HG03196 (cell line): ENCODE data around the gene HSPG2.

Experiments
- ATAC-seq: cut with Tn5 transposase; IDR thresholded peaks from one replicate; pipeline ENCODE4 v1.9.1; 2021; ENCODE audit not compliant: unreplicated experiment

Gene HSPG2

GRCh38 chr1:21867451-21867996 is 69.6 kb downstream of the HSPG2 start:
- no peak for ATAC-seq

DNA sequence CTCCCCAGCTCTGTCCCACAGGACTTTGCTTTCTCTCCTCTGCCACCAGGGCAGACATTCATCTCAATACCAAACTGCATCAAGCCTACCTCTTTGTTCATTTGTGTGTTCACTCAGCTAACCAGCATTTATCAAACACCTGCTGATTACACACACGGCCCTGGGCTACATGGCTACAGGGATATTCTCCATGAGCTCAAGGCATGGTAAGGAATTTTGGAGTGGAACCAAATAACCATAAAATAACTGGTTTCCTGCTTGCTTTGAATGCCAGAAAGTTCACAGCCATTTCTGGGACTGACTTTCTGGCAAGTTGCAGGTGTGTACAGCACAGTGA is 70.4 kb downstream of the HSPG2 start:
- no peak for ATAC-seq

- peak; percentile 52 for ATAC-seq
Measured at GRCh38 chr1:21865943-21866706, 71.0 kb downstream of the HSPG2 start.

DNA sequence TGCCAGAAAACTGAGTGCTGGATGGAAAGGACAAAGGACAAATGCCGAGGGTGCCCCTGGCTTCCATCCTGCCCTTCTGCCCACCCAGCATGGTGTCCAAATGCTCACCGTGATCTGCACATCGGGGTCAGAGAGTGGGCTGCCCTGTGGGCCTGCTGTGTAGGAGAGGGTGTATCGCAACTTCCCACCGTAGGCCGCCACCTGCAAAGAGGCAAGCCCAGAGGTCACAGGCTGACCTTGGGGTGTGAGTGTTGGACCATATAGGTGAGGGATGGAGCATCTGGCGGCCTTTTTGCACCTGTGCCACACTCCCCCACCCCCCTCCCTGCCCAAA is 71.5 kb downstream of the HSPG2 start:
- ATAC-seq, result no peak

DNA sequence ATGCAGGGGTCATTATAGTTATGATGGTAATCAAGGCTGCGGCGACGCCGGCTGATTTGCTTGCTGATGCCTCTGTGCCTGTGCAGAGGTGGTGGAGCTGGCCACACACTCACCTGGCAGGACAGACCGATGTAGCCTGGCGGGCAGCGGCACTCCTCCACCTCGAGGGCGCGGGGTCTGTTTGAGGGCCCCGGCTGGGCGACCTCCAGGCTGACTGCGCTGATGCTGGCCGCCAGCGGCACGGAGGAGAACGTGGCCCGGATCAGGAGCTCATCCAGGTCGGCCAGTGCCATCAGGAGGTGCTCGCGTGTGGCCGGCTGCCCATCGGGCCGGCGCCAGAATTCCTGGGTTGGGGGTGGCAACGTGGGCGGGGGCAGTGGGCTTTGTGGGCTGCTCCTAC is 72.4 kb downstream of the HSPG2 start:
- ATAC-seq, result no peak

- no peak for ATAC-seq
Measured at GRCh38 chr1:21863981-21864380, 73.1 kb downstream of the HSPG2 start.

GRCh38 chr1:21861602-21862429 is 75.3 kb downstream of the HSPG2 start:
- no peak for ATAC-seq

DNA sequence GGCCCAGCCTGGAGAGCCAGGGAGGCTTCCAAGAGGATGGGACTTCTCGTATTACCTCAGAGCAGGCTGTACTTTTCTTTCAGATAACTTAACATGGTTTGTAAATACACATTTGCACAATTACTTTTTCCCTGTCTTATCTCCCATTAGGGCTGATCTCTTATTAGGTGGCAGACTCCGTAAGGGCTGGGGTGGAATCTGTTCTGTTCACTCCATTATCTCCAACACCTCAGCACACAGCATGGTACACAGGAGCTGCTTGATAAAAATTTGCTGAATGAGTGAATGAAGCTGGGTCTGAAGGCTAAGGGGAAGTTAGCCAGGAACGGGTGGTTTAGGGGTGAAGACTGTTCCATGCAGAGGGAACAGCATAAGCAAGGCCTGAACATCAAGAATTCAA is 76.1 kb downstream of the HSPG2 start:
- ATAC-seq, result no peak

- ATAC-seq, result no peak
Measured at GRCh38 chr1:21859669-21860179, 77.4 kb downstream of the HSPG2 start.

DNA sequence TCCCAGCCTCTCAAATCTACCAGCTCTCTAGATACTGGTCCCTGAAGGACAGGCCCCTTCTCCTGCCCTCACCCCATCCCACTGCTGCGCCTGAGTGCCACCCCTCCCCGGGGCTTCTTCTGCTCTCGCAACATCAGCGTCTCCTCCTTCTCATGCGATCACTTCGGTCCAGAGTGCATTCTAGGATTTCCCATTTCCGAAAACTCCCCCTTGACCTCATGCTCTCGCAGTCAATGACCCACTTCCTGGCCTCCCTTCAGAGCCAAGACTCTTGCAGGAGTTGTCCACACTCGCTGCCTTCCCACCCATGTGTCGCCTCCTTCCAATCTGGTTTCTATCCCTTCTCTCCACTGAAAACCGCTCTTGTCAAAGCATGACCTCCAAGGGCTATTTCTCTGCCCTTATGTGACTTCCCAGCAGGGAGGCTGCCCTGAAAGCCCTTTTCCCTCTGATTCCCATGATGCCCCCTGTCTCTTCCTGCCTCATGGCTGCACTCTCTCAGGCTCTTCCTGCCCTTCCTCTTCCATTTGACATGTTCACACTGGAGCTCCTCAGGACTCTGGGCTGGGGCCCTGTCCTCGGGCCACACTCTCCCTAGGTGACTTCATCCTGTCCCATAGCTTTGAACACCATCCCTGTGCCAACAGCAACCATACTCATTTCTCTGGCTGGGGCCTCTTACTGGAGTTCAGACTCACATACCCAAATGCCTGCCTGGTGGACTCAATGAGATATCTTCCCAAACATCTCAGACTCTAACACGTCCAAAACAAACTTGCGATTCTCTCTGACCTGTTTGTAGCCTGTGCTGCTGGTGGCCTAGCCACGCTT is 79.1 kb downstream of the HSPG2 start:
- ATAC-seq, result no peak

DNA sequence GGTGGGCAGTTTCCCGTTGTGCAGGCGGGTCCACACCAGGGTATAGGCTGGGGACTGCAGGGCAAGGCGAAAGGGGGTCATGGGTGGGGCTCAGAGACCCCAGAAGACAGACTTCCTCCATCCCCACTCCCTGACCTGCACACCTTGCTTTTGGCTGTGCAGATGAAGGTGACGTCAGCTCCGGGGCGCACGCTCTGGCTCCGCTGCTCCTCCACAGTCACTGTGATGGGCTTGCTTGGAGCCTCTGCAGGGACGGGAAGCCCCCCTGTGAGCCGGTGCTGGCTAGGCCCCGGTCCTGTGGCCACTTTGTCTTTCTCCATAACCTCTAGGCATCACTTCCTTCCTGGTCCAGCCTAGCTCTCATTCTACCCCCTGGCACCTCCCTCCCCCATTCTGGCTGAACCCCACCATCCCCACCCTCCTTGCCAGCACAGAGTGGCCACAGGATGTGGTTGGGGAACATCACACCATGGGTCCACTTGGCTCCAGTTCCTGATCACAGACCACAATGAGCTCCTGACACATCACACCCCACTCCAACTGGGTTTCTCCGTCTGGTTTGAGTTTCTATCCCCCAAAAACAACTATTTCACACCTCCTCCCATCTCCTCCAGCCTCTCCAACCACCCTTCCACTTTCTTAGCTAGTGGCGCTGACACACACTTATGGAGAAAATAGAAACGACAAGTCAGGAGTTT is 79.8 kb downstream of the HSPG2 start:
- ATAC-seq, result no peak

GRCh38 chr1:21855257-21856096 is 81.6 kb downstream of the HSPG2 start:
- ATAC-seq, result no peak

DNA sequence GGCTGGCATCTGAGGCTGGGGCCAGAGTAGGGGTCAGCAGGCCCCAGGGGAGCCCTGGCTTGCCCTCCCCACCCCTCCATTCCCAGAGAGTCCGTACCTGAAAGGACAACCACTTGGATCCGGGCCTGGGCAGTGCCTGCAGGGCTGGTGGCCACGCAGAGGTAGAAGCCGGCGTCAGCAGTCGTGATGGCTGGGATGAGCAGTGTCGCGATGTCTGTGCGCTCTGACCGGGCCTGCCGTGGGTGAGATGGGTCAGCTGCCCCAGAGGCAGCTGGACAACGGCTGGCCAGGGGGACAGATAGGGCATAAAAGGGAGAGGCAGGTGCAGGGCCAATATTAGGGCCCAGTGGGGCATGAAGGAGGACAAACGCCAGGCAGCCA is 82.4 kb downstream of the HSPG2 start:
- ATAC-seq, result no peak

DNA sequence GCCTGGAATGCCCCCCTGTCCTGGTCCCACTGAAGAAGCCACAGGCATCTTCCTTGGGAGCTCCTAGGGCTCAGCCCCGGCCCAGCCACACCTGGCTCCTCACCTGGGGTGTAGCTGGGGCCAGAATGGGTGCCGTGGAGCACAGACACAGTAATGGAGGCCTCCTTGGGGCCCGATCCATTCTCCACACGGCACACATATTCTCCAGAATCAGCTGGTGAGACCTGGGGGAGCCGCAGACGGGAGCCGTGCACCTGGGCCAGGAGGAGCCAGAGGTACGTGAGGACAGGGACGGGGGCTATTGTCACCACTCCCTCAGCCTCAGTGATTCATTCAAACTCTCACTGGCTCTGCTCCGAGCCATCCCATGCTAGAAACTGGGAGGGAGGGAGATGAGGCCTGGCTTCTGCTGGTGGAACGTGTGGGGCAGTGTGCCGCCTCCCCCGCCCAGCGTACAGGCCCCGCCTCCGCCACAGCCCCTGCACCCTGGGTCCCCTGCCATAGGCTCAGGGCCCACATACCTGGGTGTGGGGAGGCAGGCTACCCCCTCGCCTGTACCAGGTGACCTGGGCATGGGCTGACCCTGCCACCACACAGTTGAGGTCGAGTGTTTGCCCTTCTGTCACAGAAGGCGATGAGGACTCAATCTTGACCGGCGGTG is 82.9 kb downstream of the HSPG2 start:
- ATAC-seq, result no peak

DNA sequence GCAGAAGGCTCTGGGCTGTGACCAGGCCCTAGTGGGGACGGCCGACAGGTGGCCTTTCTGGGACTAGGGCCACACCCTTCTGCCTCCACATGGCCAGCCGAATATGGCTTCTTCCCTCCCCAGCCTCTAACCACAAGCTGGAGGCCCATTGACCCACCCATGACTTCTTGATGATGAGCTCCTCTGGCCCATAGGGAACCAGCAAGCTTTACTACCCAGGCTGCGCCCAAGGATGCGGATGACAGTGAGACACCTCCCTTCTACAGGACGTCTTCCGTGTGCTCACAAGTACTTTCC is 84.0 kb downstream of the HSPG2 start:
- ATAC-seq, result no peak

GRCh38 chr1:21852282-21853130 is 84.6 kb downstream of the HSPG2 start:
- ATAC-seq, result no peak

DNA sequence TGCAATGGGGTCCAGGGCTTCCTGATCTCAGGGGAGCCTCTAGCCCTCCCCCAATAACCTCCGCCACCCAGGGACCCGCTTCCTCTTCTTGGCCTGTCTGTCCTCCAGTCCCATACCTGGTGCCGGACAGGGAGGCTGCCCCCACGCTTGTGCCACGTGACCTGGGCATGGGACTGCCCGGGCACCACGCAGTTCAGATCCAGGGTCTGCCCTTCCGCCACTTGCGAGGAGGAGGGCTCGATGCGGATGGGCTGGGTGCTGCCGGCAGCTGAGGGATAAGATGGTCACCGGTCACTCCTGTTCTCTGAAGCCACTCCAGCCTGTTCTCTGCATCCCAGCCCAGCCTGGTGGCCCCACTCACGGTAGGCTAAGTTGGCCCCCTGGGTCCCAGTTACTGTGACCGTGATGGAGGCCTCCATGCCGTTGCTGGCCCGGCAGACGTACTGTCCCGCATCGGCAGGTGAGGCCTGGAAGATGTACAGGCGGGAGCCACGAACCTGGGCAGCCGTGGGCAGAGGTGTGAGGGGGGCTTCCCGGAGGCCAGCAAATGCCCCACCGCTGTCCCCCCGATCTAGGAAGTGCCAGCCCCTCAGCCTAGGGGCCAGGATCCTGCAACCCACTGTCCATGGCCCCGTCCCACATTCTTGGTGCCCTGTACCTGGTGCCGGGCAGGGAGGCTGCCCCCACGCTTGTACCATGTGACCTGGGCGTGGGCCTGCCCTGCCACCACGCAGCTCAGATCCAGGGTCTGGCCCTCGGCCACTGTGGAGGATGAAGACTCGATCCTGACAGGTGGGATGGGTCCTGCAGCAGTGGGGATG is 85.5 kb downstream of the HSPG2 start:
- ATAC-seq, result no peak
